IMR-90 (cell line): ENCODE data around the gene PHF19. TPM values are rescaled to one million over a fixed set of nuclear protein-coding genes. Genes with fewer than 3 reads are reported as not detected.

Source experiments
- ATAC-seq: fragments of 200-7000 bp; cut with Tn5 transposase; 2 replicates; pipeline ENCODE4 v1.9.1; 2020; ENCODE audit warnings: low read depth, mild to moderate bottlenecking, moderate library complexity
- BruUV-seq: library from RNA; stranded (reverse); fragments of 400-500 nt; replicated peaks from 2 replicates; lab custom pipeline; 2021; lab: Mats Ljungman, UMichigan
- CTCF ChIA-PET: fragments of 300-600 bp; formaldehyde crosslinking; extraction: SDS; loops from one replicate; lab custom pipeline; 2021; ENCODE audit warnings: antibody characterized with exemption; lab: Yijun Ruan, JAX
- POLR2A ChIA-PET: fragments of 300-600 bp; sonication (Branson Sonifier 250); formaldehyde crosslinking; loops from one replicate; lab custom pipeline; 2022; ENCODE audit warnings: antibody characterized with exemption; ENCODE audit not compliant: unreplicated experiment; lab: Charles Lee
- DNase-seq: peaks from one replicate; pipeline ENCODE4 v3.0.0; 2013
- H2AFZ ChIP-seq: replicated peaks from 2 replicates; pipeline ENCODE3; 2013; ENCODE audit warnings: low read length, mild to moderate bottlenecking; ENCODE audit not compliant: poor library complexity
- H2AK5ac ChIP-seq: 2 replicates; pipeline ENCODE4 v1.6.1; 2013; ENCODE audit warnings: low read depth, low read length, inconsistent platforms
- H2AK9ac ChIP-seq: replicated peaks from 2 replicates; pipeline ENCODE3; 2013; ENCODE audit warnings: mild to moderate bottlenecking, low read depth, low read length, moderate library complexity; ENCODE audit not compliant: poor library complexity
- H2BK120ac ChIP-seq: 2 replicates; pipeline ENCODE4 v1.6.1; 2013; ENCODE audit warnings: low read depth, low read length, inconsistent platforms
- H2BK15ac ChIP-seq: 3 replicates; pipeline ENCODE4 v1.6.1; 2013; ENCODE audit warnings: low read depth, low read length, inconsistent platforms
- H2BK20ac ChIP-seq: 2 replicates; pipeline ENCODE4 v1.6.1; 2013; ENCODE audit warnings: low read depth, mild to moderate bottlenecking, inconsistent platforms, low read length, moderate library complexity
- H2BK5ac ChIP-seq: 2 replicates; pipeline ENCODE4 v1.6.1; 2013; ENCODE audit warnings: mild to moderate bottlenecking, low read depth, low read length, inconsistent platforms; ENCODE audit not compliant: poor library complexity, severe bottlenecking
- H3K14ac ChIP-seq: replicated peaks from 2 replicates; pipeline ENCODE4 v1.6.1; 2013; ENCODE audit warnings: low read depth, low read length, inconsistent platforms
- H3K18ac ChIP-seq: 2 replicates; pipeline ENCODE4 v1.6.1; 2013; ENCODE audit warnings: low read depth, low read length, control low read depth
- H3K23ac ChIP-seq: 2 replicates; pipeline ENCODE4 v1.6.1; 2013; ENCODE audit warnings: low read depth, low read length, inconsistent platforms
- H3K27ac ChIP-seq: 2 replicates; pipeline ENCODE4 v1.5.1; 2013; ENCODE audit warnings: mild to moderate bottlenecking, control low read depth, low read length; ENCODE audit not compliant: insufficient read depth
- H3K27me3 ChIP-seq: 2 replicates; pipeline ENCODE4 v1.6.1; 2013; ENCODE audit warnings: low read length; ENCODE audit not compliant: control insufficient read depth, insufficient read depth
- H3K36me3 ChIP-seq: 2 replicates; pipeline ENCODE4 v1.6.1; 2013; ENCODE audit warnings: low read length, mixed read lengths; ENCODE audit not compliant: control insufficient read depth, insufficient read depth
- H3K4ac ChIP-seq: 2 replicates; pipeline ENCODE4 v1.6.1; 2013; ENCODE audit warnings: low read depth, low read length, inconsistent platforms
- H3K4me1 ChIP-seq: 2 replicates; pipeline ENCODE4 v1.6.1; 2013; ENCODE audit warnings: low read length, mixed read lengths; ENCODE audit not compliant: control insufficient read depth, insufficient read depth
- H3K4me2 ChIP-seq: 2 replicates; pipeline ENCODE4 v1.6.1; 2013; ENCODE audit warnings: low read depth, mild to moderate bottlenecking, control low read depth, low read length, moderate library complexity
- H3K4me3 ChIP-seq: 2 replicates; pipeline ENCODE4 v1.5.1; 2013; ENCODE audit warnings: low read depth, mild to moderate bottlenecking, control low read depth, low read length, moderate library complexity; ENCODE audit not compliant: insufficient read depth
- H3K56ac ChIP-seq: 2 replicates; pipeline ENCODE4 v1.6.1; 2013; ENCODE audit warnings: low read length, inconsistent platforms; ENCODE audit not compliant: insufficient read depth; ENCODE audit errors: extremely low read depth
- H3K79me1 ChIP-seq, 2 experiments: 2 replicates each; pipeline ENCODE4 v1.6.1; 2013; ENCODE audit warnings: low read length in 2 of 2, inconsistent platforms in 1 of 2, low read depth in 1 of 2
- H3K9ac ChIP-seq: 2 replicates; pipeline ENCODE4 v1.6.1; 2013; ENCODE audit warnings: low read depth, low read length, control low read depth
- H3K9me1 ChIP-seq: 2 replicates; pipeline ENCODE4 v1.6.1; 2013; ENCODE audit warnings: low read length, inconsistent platforms; ENCODE audit not compliant: insufficient read depth
- H3K9me3 ChIP-seq: 2 replicates; pipeline ENCODE4 v1.6.1; 2013; ENCODE audit warnings: low read length; ENCODE audit not compliant: control insufficient read depth, insufficient read depth
- H4K20me1 ChIP-seq: 2 replicates; pipeline ENCODE4 v1.6.1; 2013; ENCODE audit warnings: low read length, inconsistent platforms; ENCODE audit not compliant: insufficient read depth
- H4K5ac ChIP-seq: 2 replicates; pipeline ENCODE4 v1.6.1; 2013; ENCODE audit warnings: mild to moderate bottlenecking, low read depth, low read length, control low read depth
- H4K8ac ChIP-seq, 2 experiments: 2 replicates each; pipeline ENCODE4 v1.6.1; 2013; ENCODE audit warnings: low read depth in 2 of 2, low read length in 2 of 2, control low read depth in 1 of 2, inconsistent platforms in 1 of 2
- H4K91ac ChIP-seq: 2 replicates; pipeline ENCODE4 v1.6.1; 2013; ENCODE audit warnings: low read depth, low read length, inconsistent platforms; ENCODE audit not compliant: insufficient read depth
- BHLHE40 ChIP-seq: fragments of 150-350 bp; IDR thresholded peaks from 2 replicates; pipeline ENCODE4 v1.6.1; 2016; ENCODE audit warnings: mild to moderate bottlenecking, low read depth, low read length
- CEBPB ChIP-seq: IDR thresholded peaks from 2 replicates; pipeline ENCODE4 v1.6.1; 2012; ENCODE audit warnings: low read depth, low read length, improper control_type of control experiment
- CHD1 ChIP-seq: IDR thresholded peaks from 2 replicates; pipeline ENCODE4 v1.6.1; 2012; ENCODE audit warnings: low read depth, low read length, improper control_type of control experiment
- FOS ChIP-seq: fragments of 150-350 bp; IDR thresholded peaks from 2 replicates; pipeline ENCODE4 v1.6.1; 2016; ENCODE audit warnings: low read depth, low read length
- MAFK ChIP-seq: IDR thresholded peaks from 2 replicates; pipeline ENCODE4 v1.6.1; 2012; ENCODE audit warnings: low read depth, low read length, improper control_type of control experiment
- MAZ ChIP-seq: IDR thresholded peaks from 2 replicates; pipeline ENCODE4 v1.6.1; 2012; ENCODE audit warnings: low read depth, mild to moderate bottlenecking, low read length, improper control_type of control experiment, moderate library complexity, borderline replicate concordance
- MXI1 ChIP-seq: IDR thresholded peaks from 2 replicates; pipeline ENCODE4 v1.6.1; 2012; ENCODE audit warnings: low read depth, mild to moderate bottlenecking, low read length, moderate library complexity, borderline replicate concordance
- NFE2L2 ChIP-seq: fragments of 150-350 bp; IDR thresholded peaks from 2 replicates; pipeline ENCODE4 v1.6.1; 2016; ENCODE audit warnings: low read depth, mild to moderate bottlenecking, low read length
- POLR2A ChIP-seq: IDR thresholded peaks from 2 replicates; pipeline ENCODE4 v1.6.1; 2012; ENCODE audit warnings: mild to moderate bottlenecking, low read depth, low read length
- RAD21 ChIP-seq: IDR thresholded peaks from 2 replicates; pipeline ENCODE4 v1.6.1; 2012; ENCODE audit warnings: low read length, improper control_type of control experiment
- RCOR1 ChIP-seq: IDR thresholded peaks from 2 replicates; pipeline ENCODE4 v1.6.1; 2012; ENCODE audit warnings: mild to moderate bottlenecking, low read length, improper control_type of control experiment; ENCODE audit not compliant: insufficient replicate concordance
- RFX5 ChIP-seq: IDR thresholded peaks from 2 replicates; pipeline ENCODE4 v1.8.0; 2012; ENCODE audit warnings: low read depth, mild to moderate bottlenecking, low read length, moderate library complexity
- USF2 ChIP-seq: fragments of 150-350 bp; IDR thresholded peaks from 2 replicates; pipeline ENCODE4 v1.6.1; 2017; ENCODE audit warnings: mild to moderate bottlenecking, antibody characterized with exemption, low read length, low read depth
- WGBS, 2 experiments: methylation state at CpG; one replicate each; pipeline versions ENCODE4 v1.1.5 to v1.1.7; 2013; ENCODE audit warnings: missing lambda C conversion rate in 2 of 2; ENCODE audit not compliant: insufficient read length in 1 of 2; ENCODE audit errors: extremely low coverage in 2 of 2; 5-methylcytosine and 5-hydroxymethylcytosine counted together
- dilution Hi-C: fragments of 300-500 bp; cut with HindIII; formaldehyde crosslinking; loops from one replicate; pipeline ENCODE4 v1.14.3; 2018; ENCODE audit warnings: low sequenced_read_pairs; ENCODE audit not compliant: unreplicated experiment
- in situ Hi-C: fragments of 300-500 bp; cut with MboI; formaldehyde crosslinking; loops from 3 replicates; pipeline ENCODE4 v1.14.3; 2019; ENCODE audit warnings: low sequenced_read_pairs, inconsistent platforms, mixed read lengths
- intact Hi-C: fragments of 100-400 bp; cut with micrococcal nuclease; formaldehyde crosslinking; loops from 2 replicates; pipeline ENCODE4 v1.10.0; 2022
- polyA plus RNA-seq, 3 experiments: library from polyadenylated mRNA; depleted of rRNA; stranded (reverse); fragments of >200 nt; gene quantifications; 2 replicates each; pipeline ENCODE4 v1.2.3, GENCODE V29; 2012; ENCODE audit warnings: low replicate concordance in 1 of 3
- total RNA-seq: library from RNA; depleted of rRNA; stranded (reverse); fragments of >200 nt; gene quantifications from 2 replicates; pipeline ENCODE4 v1.2.3, GENCODE V29; 2012
- TF ChIP-seq, protein P1 (sequence below): conservative IDR thresholded peaks from 2 replicates; pipeline ENCODE4 v1.5.1; 2012; ENCODE audit warnings: mild to moderate bottlenecking, low read depth, low read length, improper control_type of control experiment

PHF19 gene
- total and polyA plus RNA-seq, 2 of the 4 experiments (the other 2 are of a cell fraction) = 37.6 to 55.6 TPM

- Histone ChIP-seq H3K4ac (no peak overlapping the region), H2BK5ac (no peak overlapping the region), H4K5ac (no peak overlapping the region), H3K14ac (no peak overlapping the region), H2AFZ (no peak overlapping the region), H3K56ac (no peak overlapping the region), H3K18ac (no peak overlapping the region), H4K91ac (no peak overlapping the region), H3K9ac (no peak overlapping the region), H3K36me3 (peaks cover 4% of the 10 kb centered on the region; the same call in 1 of the 2 replicates), H2BK20ac (no peak overlapping the region), H4K20me1 (no peaks in the 10 kb centered on the region), H3K9me1 (peaks cover 21% of the 10 kb centered on the region), H3K4me2 (no peak overlapping the region), H3K4me1 (peaks cover 9% of the 10 kb centered on the region), H2AK9ac (no peak overlapping the region), H2AK5ac (no peak overlapping the region), H2BK120ac (no peak overlapping the region), H3K4me3 (no peak overlapping the region), H3K27me3 (no peaks in the 10 kb centered on the region), H3K79me1 (peaks cover 0 to 12% of the 10 kb centered on the region in 2 experiments; a peak in 2 of 4 replicates), H4K8ac (no peak overlapping the region), H3K9me3 (0 out of 2 replicates have a peak, but pooled peaks cover 2% of the 10 kb centered on the region), H3K27ac (no peak overlapping the region), H2BK15ac (no peak overlapping the region), H3K23ac (no peak overlapping the region)
- in situ Hi-C loops = no loop called here
- ChIA-PET POLR2A (no interaction called here), CTCF (no interaction called here)
- ATAC-seq (no peak), DNase-seq (no peak)
- 79% methylated on average over 3 of the region's 3 CpGs; no CpG with 5 or more reads in 1 of the 2 experiments for WGBS, 2 experiments
- dilution Hi-C loops = no loop called here
- BruUV-seq = no TSS peak
- intact Hi-C loops = no loop called here
- no peak for TF ChIP-seq RCOR1
- no peak for TF ChIP-seq NFE2L2
- no peak for TF ChIP-seq USF2
- no peak for TF ChIP-seq MAZ
- TF ChIP-seq POLR2A = no peak
- TF ChIP-seq MAFK = no peak
- TF ChIP-seq, protein P1, sequence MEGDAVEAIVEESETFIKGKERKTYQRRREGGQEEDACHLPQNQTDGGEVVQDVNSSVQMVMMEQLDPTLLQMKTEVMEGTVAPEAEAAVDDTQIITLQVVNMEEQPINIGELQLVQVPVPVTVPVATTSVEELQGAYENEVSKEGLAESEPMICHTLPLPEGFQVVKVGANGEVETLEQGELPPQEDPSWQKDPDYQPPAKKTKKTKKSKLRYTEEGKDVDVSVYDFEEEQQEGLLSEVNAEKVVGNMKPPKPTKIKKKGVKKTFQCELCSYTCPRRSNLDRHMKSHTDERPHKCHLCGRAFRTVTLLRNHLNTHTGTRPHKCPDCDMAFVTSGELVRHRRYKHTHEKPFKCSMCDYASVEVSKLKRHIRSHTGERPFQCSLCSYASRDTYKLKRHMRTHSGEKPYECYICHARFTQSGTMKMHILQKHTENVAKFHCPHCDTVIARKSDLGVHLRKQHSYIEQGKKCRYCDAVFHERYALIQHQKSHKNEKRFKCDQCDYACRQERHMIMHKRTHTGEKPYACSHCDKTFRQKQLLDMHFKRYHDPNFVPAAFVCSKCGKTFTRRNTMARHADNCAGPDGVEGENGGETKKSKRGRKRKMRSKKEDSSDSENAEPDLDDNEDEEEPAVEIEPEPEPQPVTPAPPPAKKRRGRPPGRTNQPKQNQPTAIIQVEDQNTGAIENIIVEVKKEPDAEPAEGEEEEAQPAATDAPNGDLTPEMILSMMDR = no peak
- no peak for TF ChIP-seq CHD1
- TF ChIP-seq CEBPB = no peak
- no peak for TF ChIP-seq FOS
- TF ChIP-seq RFX5 = no peak
- no peak for TF ChIP-seq BHLHE40
- TF ChIP-seq MXI1 = no peak
- TF ChIP-seq RAD21 = no peak
These were observed 37.4 kb upstream of the PHF19 start for GRCh38 chr9:120914396-120914795.
